ENCODE results near the gene PEAK1. TPM values are rescaled to one million over a fixed set of nuclear protein-coding genes. Genes with fewer than 3 reads are reported as not detected.

PEAK1 gene
- total and polyA plus RNA-seq, 9 of the 15 experiments (the other 6 are each of a cell fraction or from before 2014, with no cell fraction given): 0.99 to 22.4 (median 10.8) TPM

GRCh38 chr15:77221708-77222107, 198.2 kb downstream of the PEAK1 start:
- no peaks in the 10 kb centered on the region for H3K36me3 ChIP-seq (ENCODE audit: control insufficient read depth, insufficient read depth, low read length)
- H3K9ac ChIP-seq (ENCODE audit: insufficient read depth in 1 of 2, low read depth in 2 of 2, low read length in 2 of 2): no peak overlapping the region
- no peak overlapping the region for H2AFZ ChIP-seq (ENCODE audit: low read depth, low read length)
- in situ Hi-C loops (cut with MboI): no loop called here
- H3K27ac ChIP-seq (ENCODE audit: extremely low read depth, low read depth, low read length): no peak overlapping the region
- TF ChIP-seq SMAD2 (IDR thresholded peaks at IDR 0.05; ENCODE audit: low read depth, low read length): no peak
- TF ChIP-seq FOXJ2 (tag; IDR thresholded peaks at IDR 0.05): no peak
- no peak for TF ChIP-seq CBFA2T3 (IDR thresholded peaks at IDR 0.05)
- no peak for TF ChIP-seq BRF2 (IDR thresholded peaks at IDR 0.05; ENCODE audit: borderline replicate concordance, insufficient read depth, insufficient read length)
- TF ChIP-seq BRD4 (IDR thresholded peaks at IDR 0.05): no peak
- TF ChIP-seq HDAC6 (IDR thresholded peaks at IDR 0.05; ENCODE audit: low read depth, low read length): no peak
- TF ChIP-seq SMAD4 (CRISPR knock-in tag; conservative IDR thresholded peaks at IDR 0.05): no peak
- no peak for TF ChIP-seq HDAC3 (IDR thresholded peaks at IDR 0.05; ENCODE audit: borderline replicate concordance, partially characterized antibody)
- no peak for TF ChIP-seq CTBP1 (IDR thresholded peaks at IDR 0.05; ENCODE audit: borderline replicate concordance)
- TF ChIP-seq ZNF583 (CRISPR knock-in tag; IDR thresholded peaks at IDR 0.05): no peak
- TF ChIP-seq, protein P1, sequence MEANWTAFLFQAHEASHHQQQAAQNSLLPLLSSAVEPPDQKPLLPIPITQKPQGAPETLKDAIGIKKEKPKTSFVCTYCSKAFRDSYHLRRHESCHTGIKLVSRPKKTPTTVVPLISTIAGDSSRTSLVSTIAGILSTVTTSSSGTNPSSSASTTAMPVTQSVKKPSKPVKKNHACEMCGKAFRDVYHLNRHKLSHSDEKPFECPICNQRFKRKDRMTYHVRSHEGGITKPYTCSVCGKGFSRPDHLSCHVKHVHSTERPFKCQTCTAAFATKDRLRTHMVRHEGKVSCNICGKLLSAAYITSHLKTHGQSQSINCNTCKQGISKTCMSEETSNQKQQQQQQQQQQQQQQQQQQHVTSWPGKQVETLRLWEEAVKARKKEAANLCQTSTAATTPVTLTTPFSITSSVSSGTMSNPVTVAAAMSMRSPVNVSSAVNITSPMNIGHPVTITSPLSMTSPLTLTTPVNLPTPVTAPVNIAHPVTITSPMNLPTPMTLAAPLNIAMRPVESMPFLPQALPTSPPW (CRISPR knock-in tag; IDR thresholded peaks at IDR 0.05): no peak
- no peak for TF ChIP-seq BCL6 (CRISPR knock-in tag; IDR thresholded peaks at IDR 0.05)
- no peak for TF ChIP-seq USF1 (CRISPR knock-in tag; IDR thresholded peaks at IDR 0.05)
- TF ChIP-seq XRCC5 (IDR thresholded peaks at IDR 0.05; ENCODE audit: low read depth, low read length): no peak
- TF ChIP-seq, protein P2, sequence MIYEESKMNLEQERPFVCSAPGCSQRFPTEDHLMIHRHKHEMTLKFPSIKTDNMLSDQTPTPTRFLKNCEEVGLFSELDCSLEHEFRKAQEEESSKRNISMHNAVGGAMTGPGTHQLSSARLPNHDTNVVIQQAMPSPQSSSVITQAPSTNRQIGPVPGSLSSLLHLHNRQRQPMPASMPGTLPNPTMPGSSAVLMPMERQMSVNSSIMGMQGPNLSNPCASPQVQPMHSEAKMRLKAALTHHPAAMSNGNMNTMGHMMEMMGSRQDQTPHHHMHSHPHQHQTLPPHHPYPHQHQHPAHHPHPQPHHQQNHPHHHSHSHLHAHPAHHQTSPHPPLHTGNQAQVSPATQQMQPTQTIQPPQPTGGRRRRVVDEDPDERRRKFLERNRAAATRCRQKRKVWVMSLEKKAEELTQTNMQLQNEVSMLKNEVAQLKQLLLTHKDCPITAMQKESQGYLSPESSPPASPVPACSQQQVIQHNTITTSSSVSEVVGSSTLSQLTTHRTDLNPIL (CRISPR knock-in tag; IDR thresholded peaks at IDR 0.05): no peak
- no peak for TF ChIP-seq SETDB1 (IDR thresholded peaks at IDR 0.05; ENCODE audit: low read length)
- TF ChIP-seq TBL1XR1 (IDR thresholded peaks at IDR 0.05; ENCODE audit: low read length in 2 of 2): no peak
- no peak for TF ChIP-seq DIDO1 (tag; IDR thresholded peaks at IDR 0.05; ENCODE audit: low read depth)
- TF ChIP-seq BACH1 (tag; IDR thresholded peaks at IDR 0.05): no peak
- H3K9me3 ChIP-seq (replicated peaks; ENCODE audit: control insufficient read depth, insufficient read depth, low read depth, low read length): no peaks in the 10 kb centered on the region
- DNase-seq (ENCODE audit: extremely low read depth in 1 of 4, low spot score in 3 of 4) (no peak), FAIRE-seq (no peak), ATAC-seq (no peak)
- ChIA-PET POLR2A (no interaction called here), CTCF (ENCODE audit: low intra/inter-chr PET ratio) (no interaction called here)
- no peak overlapping the region for H3K4me2 ChIP-seq (ENCODE audit: insufficient read depth, low read length)
- no peaks in the 10 kb centered on the region for H3K27me3 ChIP-seq (ENCODE audit: control insufficient read depth in 2 of 2, insufficient read depth in 2 of 2, low read length in 2 of 2)
- no peaks in the 10 kb centered on the region for H3K4me1 ChIP-seq (replicated peaks in 1 of 2; ENCODE audit: control insufficient read depth in 2 of 2, insufficient read depth in 2 of 2, low read length in 2 of 2)
- no peaks in the 10 kb centered on the region for H3K9me1 ChIP-seq (ENCODE audit: control insufficient read depth, insufficient read depth, low read length)
- H3K79me2 ChIP-seq (ENCODE audit: control insufficient read depth, insufficient read depth, low read length): no peaks in the 10 kb centered on the region
- H3K4me3 ChIP-seq: no peak overlapping the region
- intact Hi-C loops (cut with micrococcal nuclease): no loop called here
- WGBS (ENCODE audit: insufficient coverage, low coverage, missing lambda C conversion rate): 81% methylated on average over 3 of the region's 3 CpGs
- no peaks in the 10 kb centered on the region for H4K20me1 ChIP-seq (replicated peaks; ENCODE audit: control insufficient read depth, insufficient read depth, low read length)
- no TSS peak for BruUV-seq (replicated peaks)

Data from K562 (cell line).